ENCODE data around the gene MCF2L2.
A peak's percentile ranks its signal among the peaks of the same experiment; 100 is the strongest.

MCF2L2 gene

DNA sequence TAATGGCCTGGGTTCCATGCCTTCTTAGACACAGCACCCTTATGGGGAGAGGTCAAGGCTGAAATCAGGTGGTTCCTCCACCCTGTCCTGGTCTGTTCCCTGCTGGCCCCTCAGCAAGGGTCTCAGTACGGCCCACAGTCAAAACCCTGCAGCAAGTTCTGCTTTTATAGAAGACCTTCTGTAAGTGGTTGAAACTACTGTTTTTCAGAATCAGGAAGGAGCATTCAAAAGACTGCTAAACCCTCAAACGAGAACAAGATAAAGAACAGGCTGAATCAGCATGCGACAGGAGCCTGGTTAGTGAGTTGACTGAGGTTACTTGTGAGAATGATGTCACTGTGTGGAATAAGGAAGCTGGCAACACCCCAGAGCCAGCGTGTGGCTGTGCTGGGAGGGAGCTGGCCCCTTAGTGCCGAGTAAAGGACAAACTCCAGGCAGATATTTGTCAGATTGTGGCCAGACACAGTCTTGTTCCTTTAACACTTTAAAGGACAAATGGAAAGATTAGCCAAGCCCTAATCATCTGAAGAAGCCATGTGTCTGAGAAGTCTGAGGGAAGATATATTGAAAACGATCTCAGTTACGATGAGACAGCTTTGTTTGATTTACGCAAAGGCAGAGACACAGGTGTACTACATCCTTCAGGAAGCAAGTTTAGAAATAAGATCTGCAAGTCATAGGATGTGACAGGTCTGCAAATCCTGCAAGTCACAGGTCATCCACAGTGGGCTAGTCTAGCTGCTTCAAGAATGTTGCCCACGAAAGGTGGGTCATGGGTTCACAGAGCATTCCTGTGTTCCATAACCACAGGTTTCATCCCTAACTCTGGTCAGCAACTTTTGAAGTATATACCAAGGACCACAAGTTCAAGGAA, 121.4 kb downstream of the MCF2L2 start:
- Histone ChIP-seq H3K27ac (peak overlapping the region in 9 of 21 experiments; percentile 5 to 59 (median 37)), H3K4me3 (no peak overlapping the region)

DNA sequence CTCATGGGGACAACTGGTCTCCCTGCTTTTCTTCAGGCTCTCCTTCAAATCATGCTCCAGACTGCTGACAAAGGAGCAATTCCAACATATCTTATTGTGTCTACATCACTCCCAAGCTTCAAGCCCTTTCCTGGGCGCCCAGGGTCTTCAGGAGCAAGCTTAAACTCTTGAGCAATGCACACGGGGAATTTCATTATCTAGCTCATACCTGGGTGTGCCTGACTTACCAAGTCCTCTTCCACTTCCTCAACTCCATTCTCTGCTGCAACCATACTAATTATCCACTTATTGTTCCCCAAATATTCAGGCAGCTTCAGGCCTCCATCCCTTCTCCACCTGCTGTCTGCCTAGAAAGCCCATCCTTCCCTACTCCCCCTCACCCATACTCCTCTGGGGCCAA, 124.7 kb downstream of the MCF2L2 start:
- Histone ChIP-seq H3K4me3 (no peak overlapping the region), H3K27ac (peak overlapping the region in 5 of 21 experiments; percentile 8 to 51 (median 26))

DNA sequence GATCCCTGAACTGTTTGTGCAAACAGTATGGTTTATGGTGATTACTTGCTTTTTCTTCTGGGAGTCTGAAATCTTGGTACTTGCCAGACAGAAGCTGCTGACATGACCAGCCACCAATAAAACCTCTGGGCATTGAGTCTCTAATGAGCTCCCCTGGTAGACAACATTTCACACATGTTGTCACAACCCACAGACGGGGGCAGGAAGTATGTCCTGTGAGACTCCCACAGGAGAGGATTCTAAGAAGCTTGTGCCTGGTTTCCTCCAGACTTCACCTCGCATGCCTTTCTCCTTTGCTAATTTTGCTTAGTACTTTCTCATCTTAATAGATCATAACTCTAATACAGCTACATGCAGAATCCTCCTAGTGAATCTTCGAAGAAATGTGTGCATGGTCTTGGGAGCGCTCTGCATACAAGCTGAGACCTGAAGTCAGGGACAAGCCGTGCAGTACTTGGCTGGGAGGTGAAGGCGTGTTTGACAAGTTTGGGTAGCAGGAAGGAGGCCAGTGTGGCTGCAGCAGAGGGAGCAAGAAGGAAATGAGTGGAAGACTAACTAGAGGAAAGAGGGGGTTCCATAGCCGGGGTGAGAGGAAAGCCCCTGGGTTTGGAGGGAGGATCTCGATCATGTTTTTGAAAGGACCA, 126.4 kb downstream of the MCF2L2 start:
- Histone ChIP-seq H3K27ac (peak overlapping the region in 7 of 21 experiments; percentile 3 to 44 (median 23)), H3K4me3 (no peak overlapping the region)

DNA sequence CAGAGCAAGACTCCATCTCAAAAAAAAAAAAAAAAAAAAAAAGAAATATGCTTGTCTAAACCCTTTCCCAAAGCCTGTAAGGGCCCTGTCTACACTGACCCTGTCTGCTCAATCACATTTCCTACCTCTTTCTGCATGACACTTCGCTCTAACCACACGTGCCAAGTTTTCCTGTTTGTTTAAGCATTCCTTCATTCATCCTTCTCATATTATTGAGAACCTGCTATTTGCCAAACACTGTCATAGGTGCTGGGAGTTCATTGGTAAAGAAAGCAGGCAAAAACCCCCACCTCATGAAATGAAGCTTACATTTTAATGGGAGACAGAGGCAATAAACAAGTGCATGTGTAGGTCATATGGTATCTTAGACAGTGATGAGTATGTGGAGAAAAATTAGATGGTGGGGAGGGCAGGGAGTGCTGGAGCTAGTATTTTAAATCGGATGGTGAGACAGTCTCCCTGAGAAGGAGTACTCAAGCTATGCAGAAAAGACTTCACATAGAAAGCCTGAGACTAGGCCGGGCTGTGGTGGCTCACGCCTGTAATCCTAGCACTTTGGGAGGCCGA, 127.3 kb downstream of the MCF2L2 start:
- Histone ChIP-seq H3K4me3 (no peak overlapping the region), H3K27ac (peak overlapping the region in 1 of 21 experiments; percentile 23)

DNA sequence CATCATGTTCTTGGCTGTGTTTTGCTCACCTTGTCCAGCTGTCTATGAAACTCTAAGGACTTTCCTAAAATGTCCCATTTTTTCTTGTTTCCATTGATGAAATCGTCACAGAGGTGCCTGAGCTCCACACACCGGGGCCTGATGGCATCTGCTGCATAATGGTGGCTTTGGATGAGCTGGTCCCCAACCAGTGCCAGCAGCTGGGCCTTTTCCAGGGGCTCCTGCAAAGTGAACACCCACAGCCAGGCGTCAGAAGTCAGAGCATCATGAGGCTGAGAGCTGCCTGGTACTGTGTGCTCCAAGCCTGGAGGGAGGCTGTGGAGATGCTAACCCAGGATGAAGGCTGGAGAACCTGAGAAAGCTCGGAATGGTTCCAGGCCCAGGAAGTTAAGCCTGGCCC, 128.4 kb downstream of the MCF2L2 start:
- no peak overlapping the region for H3K27ac ChIP-seq
- H3K4me3 ChIP-seq: no peak overlapping the region

DNA sequence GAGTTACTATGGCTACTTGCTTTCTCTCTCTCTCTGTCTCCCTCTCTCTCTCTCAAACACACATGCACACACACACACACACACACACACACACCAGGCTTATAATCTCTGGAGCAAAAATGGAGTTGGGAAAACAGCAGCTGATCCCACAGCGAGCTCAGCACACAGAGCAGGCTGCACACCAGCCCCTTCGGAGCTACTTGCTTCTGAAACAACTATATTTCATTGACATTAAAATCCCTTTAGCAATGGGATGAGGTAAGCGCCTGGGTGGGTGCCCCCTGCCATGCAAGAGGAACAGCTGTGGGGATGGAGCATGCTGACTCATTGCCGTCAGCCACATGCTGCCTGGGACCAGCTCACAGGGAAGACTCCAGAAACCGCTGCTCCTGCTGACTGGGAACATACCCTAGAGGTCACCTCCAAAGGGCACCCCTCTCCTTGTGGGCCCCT, 129.7 kb downstream of the MCF2L2 start:
- Histone ChIP-seq H3K27ac (peak overlapping the region in 1 of 21 experiments; percentile 17), H3K4me3 (no peak overlapping the region)

DNA sequence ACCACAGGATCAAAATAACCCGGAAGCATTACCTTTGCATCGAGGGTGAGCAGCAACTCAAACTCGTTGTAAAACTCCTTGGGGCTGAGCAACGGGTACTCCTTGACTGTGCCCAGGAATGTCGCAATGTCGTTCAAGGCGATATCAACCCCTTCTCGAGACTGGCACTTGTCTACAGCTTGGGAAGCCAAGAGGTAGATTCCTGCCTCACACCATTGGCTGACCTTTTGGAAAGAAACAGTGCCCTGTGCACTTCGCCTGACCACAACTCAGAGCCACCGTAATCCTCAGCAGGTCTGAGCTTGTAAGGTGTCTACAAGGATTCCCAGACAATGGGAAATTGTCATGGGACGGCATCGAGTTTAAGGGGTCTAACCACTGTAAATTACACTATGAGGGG, 131.5 kb downstream of the MCF2L2 start:
- Histone ChIP-seq H3K27ac (no peak overlapping the region), H3K4me3 (no peak overlapping the region)

DNA sequence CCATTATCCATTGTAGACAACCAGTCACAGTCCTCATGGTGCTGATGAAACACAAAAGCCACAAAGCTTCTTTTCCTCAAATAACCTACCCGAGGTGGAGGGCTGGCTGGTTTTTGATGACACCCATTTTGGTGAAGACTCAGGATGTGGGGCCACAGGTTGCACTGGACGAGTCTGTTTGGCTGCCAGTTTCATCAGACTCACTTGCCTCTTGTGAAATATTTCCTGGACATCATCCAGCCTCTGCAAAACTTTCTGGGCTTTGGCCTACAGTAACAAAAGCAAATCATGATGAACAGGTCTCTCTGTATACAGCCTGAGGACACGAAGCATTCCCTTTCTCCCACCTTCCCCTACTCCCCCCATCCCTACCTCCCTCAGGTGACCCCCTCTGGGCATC, 133.2 kb downstream of the MCF2L2 start:
- Histone ChIP-seq H3K27ac (peak overlapping the region in 9 of 21 experiments; percentile 11 to 56 (median 43)), H3K4me3 (no peak overlapping the region)

DNA sequence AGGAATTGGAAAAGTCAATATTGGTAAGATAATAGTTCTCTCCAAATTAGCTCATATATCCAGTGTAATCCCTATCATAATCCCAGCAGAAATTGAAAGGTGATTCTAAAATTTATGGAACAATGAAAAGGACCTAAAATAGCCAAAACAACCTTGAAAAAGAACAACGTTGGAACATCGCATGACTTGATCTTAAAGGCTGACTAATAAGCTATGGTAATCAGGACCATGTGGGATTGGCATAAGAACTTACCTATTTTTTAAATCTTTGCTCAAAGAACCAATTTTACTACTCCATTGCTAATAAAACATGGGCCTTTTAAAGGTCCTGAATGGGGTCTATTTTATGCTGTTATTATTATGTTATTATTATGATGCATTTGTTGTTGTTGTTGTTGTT, 134.5 kb downstream of the MCF2L2 start:
- no peak overlapping the region for H3K27ac ChIP-seq
- no peak overlapping the region for H3K4me3 ChIP-seq

DNA sequence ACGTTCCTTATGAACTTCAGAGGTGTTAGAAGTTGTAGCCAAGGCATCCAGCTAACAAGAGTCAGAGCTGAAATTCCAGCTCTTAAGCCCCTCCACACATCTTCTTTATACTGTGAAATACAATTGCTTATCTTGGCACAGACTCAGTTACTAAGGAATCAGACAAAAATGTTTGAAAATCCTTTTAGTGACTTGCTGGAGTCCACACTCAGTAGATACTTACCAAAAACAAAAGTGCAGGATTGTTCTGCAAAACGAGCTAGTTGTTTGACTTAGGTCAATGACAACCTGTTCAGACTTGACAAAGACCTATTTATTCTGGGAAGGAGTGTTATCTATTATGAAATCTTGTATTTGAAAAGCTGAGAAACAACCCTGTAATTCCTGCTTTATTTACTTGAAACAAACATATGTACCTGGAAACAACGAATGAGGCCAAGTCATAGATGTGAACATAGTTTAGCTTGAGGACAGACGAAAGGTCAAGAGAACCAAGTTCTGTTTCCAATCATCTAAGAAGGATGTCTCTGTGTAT, 136.9 kb downstream of the MCF2L2 start:
- Histone ChIP-seq H3K27ac (peak overlapping the region in 2 of 21 experiments; percentile 19 to 43), H3K4me3 (no peak overlapping the region)

DNA sequence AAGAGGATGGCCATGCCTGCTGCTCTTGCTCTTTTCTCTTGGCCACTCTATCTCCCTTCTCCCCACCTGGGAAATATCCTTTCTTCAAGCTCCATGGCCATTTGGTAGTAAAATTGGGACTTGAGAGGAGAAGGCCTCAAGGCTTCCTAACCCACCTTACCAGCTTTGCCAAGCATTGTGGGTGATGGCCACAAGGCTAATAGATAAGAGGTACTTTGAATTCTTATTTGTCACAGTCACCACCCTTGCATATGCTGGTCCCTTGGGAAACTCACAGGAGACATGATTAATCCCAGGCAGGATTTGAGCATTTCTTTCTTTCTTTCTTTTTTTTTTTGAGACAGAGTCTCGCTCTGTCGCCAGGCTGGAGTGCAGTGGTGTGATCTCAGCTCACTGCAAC, 138.2 kb downstream of the MCF2L2 start:
- no peak overlapping the region for H3K27ac ChIP-seq
- no peak overlapping the region for H3K4me3 ChIP-seq

DNA sequence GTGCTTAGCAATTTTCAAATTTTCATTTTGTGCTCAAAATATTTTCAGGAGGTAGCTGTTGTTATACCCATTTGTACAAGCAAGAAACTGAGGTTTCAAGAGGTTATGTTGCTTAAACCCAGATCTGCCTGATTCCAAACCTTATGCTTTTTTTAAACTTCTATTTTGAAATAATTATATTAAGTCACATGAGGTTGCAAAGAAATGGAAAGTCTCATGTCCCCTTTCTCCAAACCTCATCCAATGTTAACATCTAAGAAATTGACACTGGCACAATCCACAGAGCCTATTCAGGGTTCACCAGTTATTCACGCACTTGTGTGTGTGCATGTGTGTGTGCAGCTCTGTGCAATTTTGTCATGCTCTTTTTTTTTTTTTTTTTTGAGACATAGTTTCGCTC, 140.3 kb downstream of the MCF2L2 start:
- Histone ChIP-seq H3K4me3 (no peak overlapping the region), H3K27ac (no peak overlapping the region)

DNA sequence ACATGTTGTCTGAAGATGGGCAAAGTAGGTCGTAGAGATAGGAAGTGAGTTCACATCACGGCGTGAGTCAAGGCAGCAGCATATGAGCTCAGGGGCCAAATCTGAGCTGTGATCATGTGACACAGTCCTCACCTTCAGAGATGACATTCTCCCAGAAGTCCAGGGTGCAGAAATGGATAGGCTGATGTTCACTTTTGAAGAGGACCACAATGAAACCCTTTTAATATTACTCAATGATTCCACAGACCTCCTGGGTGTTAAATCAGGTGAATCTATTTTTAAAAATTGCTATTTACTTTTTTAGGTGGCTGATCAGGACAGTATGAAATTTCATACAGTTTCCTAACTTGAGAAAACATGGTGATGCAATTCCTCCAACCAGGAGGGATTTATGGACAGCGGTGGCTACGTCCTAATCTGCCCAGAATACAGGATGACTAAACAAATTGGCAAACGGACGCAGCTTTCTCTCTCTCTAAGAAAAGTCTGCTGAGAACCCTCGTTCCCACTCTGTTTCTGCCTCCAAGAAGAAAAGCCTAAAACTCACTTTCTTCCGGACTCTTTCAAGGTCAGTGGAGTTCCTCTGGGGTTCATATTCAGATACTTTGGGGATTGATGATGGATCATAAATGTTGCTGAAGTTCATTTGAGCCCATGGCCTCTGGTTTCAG, 141.0 kb downstream of the MCF2L2 start:
- Histone ChIP-seq H3K4me3 (no peak overlapping the region), H3K27ac (peak overlapping the region in 1 of 21 experiments; percentile 70)

DNA sequence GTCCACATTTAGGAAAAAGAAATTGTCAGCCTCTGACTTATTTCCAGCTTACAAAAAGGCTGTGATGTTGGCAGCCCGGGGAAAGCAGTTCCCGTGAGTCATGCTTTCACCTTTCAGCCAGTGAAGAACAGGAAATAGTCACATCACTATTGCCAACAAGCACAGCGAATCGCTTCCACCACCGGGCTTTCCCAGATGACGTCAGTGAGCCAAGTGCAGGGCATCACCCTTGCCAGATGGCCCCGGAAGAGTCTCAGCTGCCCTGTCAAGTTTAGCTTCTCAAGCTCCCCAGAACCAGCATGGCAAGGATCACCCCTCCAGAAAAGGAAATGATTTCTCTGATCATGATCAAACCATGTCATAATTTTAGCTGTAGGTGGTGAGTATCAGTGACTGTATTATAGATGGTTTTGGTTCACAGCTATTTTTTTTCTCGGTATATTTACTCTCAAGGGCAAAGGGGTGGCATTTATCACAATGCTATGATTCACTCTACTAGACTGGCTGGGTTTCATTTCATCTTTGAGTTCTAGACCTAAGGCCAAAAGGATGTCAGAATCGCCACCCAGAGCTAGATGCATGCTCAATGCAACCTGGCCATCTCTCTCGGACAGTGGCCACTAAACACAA, 142.5 kb downstream of the MCF2L2 start:
- Histone ChIP-seq H3K27ac (peak overlapping the region in 19 of 21 experiments; percentile 17 to 79 (median 64)), H3K4me3 (no peak overlapping the region)

DNA sequence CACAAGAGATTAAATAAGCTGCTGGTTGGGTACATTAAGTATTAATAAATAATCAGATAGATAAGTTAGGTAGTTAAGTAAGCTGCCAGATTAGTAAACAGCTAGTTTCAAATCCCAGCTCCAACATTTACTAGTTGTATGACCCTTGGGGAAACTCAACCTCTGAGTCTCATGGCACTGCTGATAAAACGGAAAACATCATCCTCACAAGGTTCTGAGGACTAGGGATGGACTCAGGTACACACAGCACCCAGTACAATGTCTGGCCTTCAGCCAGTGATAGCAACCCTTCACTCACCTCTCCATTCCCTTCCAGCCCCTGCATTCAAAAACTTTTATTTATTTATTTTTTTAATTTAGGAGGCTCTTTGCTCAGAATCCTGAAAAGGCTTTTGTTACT, 143.1 kb downstream of the MCF2L2 start:
- Histone ChIP-seq H3K27ac (peak overlapping the region in 16 of 21 experiments; percentile 17 to 79 (median 66)), H3K4me3 (no peak overlapping the region)

DNA sequence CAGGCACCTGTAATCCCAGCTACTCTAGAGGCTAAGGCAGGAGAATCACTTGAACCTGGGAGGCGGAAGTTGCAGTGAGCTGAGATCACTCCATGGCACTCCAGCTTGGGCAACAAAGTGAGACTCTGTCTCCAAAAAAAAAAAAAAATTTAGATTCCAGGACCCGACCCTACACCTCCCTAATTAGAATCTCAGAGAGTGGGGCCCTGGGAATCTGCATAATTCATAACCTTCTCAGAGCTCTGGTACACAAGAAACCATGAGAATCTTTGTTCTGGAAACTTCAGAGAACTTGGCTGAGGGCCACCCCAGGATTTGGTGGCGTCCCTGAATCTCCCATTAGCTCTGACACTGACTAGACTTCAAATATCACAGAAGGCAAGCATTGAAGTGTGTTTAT, 143.8 kb downstream of the MCF2L2 start:
- H3K4me3 ChIP-seq: no peak overlapping the region
- peak overlapping the region in 4 of 21 experiments; percentile 60 to 71 (median 69) for H3K27ac ChIP-seq

DNA sequence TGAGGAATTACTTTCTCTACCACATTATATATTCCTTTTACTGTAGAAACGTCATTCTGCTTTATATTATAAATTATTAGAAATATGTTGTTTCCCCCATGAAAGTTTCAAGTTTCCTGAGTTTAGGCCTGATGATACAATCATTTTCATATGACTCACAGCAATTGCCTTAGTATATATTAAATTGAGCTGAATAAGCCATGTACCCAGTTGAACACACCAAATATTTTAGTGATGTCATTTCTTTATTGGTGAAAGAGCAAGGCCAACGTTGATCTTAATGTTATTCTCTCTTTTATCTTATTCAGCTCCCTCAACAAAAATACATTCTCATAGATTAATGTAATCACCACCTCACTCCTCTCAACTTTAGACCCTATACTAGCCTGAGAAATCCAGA, 144.5 kb downstream of the MCF2L2 start:
- Histone ChIP-seq H3K4me3 (no peak overlapping the region), H3K27ac (no peak overlapping the region)

DNA sequence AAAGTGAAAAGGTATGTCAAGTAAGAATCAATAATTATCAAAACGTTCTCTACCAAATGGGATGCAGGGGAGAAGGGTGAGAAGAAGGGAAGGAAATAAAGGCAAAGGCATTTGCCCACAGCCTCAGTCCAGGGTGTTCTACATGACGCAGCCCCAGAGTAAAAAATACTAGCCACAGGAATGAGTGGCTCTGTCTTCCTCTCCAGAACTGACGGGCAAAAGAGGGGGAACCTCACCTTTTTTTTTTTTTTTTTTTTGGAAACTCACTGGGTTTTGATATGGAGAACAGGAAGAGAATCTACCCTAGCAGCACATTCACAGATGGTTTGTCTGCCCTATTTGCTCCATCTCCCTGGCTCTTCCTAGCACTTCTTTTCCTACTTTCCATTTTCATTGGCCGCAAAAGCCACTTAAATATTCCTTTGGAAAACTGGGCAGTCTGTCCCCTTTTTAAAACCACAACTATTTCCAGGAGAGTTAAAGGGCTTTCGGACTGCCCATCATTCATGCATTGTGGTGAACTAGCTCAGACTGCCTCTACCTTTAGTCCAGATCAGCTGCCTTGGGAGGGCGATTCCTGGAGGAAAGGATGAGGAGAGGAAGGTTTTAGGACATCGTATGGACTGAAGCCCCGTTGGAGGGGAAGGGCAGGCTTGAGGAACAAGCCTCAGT, 147.2 kb downstream of the MCF2L2 start:
- no peak overlapping the region for H3K4me3 ChIP-seq
- H3K27ac ChIP-seq: no peak overlapping the region

DNA sequence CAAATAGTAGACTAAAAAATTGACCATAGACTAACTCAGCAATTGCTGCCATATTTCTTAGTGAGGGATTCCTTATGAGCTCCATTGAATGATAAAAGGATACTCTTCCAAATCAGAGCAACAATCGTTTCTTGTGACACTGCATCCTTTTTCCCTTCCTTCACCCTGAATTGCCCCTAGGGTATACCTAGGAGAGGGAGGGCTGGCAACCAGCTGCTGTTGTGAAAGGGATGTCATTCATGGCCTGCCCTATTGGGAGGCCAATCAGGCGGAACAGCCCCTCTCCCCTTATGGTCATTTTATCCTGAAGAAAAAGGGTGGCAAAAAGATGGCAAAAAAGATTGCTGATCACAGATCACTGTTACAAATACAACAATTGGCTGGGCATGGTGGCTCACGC, 149.0 kb downstream of the MCF2L2 start:
- H3K4me3 ChIP-seq: no peak overlapping the region
- no peak overlapping the region for H3K27ac ChIP-seq
